Inflammatory macrophage (primary cell): ENCODE measurements around the gene MBTPS1.
A peak's percentile ranks its signal among the peaks of the same experiment; 100 is the strongest.
"Not testable (repeated sequence)": the region's sequence is repeated elsewhere in the genome, so short reads cannot be mapped to it uniquely, and the experiment has no call there.

Experiments used
- DNase-seq, 2 donors: peaks; one replicate each; pipeline ENCODE4 v3.0.0-alpha.2; 2020 to 2022

MBTPS1 gene

DNA sequence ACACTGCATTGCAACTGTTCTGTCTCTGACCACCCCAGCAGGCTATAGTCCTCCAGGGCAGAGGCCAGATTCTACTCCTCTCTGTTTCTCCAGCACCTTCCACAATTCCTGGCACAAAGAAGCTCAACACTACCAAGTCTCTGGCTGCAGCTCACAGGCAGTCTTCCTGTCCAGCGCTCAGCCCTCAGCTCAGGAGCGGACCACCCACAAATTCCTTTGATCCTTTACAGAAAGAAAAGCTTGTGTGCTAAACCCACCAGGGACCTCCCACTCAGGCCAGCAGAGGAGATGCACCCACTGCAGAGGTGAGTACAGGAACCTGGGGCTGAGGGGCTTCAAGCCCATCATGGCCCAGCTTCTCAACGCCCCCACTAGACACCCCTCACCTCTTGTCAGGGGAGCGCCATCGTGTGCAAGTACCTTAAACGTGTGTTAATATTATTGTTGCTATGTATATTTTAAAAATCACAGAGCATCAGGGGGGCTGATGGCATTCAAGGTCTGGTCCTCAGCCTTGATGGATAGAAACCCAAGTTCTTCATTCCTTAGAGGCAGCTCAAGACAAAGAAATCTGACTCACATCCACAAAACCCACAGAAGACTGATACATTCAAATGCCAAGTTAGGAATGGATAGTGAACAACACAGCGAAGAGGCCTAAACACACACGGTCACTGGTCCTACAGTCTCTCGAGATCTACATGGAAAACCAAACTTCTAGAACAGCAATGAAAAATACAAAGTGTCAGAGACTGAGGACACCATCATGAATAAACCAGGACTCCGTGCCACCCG lies 19.8 kb upstream of the MBTPS1 start:
- DNase-seq = no peak

DNA sequence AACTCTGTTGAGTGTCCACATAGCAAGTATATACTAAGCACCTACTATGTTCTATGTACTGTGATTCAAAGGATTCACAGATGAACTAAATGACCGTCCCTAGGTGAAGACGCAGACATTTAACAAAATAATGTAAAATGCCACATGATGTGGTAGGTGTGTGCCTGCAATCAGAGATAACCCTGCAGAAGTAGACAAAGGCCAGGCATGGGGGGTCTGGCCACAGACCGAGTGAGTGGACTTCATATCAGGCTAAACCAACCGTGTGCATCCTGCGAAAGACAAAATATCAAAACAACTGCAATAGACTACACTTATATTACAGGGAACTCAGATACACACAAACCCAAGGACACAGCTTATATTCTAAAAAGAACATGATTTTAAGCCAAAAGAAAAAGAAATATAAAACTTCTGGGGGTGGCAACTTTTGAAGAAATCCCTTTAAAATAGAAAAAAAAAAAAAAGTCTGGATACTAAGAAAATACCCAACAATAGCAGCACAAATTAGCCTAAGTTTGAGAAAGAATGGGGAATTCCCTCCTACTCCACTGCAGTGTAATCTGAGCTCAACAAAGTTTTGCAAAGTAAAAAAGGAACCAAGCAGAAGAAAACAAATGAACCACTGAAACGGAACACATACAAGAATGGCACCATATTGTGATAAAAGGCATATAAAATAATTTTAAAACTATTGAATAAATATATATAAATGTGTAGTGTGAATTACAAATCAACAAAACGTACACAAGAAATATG lies 16.0 kb upstream of the MBTPS1 start:
- DNase-seq = peak in 1 of 2 donors; percentile 14

DNA sequence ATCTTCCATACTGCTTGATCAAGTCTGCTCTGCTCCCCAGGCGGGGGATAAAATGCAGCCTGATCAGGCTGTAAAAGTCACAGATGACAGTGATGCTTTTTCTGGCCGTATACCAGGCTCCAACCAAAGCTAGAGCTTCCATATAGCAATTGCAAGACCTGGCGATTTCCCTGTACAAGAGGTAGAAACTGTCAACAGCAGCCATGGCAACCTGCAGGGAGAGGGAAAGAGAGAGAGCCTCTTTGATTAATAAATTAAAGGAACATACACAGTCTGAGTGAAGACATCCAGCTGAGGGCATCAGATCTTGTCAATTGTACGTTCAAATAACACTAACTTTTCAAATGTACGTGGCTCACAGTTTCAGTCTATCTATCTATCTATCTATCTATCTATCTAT lies 14.4 kb upstream of the MBTPS1 start:
- no peak for DNase-seq

DNA sequence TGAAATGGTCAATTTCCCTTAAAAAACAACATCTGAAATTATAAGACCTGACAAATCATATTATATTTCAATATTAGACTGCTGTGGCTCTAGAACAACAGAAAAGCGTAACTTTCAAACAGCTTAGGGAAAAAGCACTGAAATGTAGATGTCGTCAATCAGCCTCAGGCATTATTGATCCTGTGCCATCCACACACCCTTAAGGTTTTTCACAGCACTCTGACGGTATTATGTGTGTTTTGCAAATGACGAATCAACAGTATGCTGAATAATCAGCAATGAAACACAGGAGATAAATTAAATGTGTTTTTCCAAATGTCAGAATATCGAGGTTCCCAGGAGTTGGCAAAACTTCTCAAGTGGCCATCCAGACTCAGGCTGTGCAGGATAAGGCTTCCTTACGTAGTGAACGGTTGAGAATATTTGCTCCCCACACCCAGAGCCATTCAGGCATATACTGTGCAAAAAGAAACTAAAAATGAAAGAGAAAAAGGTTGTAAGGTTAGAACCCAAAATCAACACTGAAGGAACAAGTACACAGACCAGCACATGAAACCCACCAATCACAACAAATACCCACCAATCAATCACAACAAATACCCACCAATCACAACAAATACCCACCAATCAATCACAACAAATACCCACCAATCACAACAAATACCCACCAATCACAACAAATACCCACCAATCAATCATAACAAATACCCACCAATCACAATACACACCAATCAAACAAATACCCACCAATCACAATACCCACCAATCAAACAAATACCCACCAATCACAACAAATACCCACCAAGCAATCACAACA lies 7.7 kb upstream of the MBTPS1 start:
- no peak for DNase-seq

DNA sequence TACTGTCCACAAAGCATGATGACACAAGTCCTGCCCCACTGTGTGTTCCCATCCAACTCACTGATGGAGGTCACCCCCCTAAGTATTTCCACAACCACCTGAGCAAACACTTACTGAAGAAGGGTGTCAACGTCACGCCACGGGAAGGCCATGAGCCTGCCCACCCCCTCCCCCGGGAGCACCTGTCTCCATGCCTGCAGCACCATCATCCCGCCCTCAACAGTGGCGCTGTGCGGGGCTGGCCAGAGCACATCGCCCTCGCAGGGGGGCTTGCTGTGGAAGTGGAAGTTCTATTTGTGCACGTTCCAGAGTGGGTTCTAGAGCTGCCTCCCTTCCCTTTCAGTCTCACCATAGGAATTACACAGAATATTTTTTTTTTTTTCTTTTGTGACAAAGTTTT lies 4.3 kb upstream of the MBTPS1 start:
- DNase-seq = no peak

DNA sequence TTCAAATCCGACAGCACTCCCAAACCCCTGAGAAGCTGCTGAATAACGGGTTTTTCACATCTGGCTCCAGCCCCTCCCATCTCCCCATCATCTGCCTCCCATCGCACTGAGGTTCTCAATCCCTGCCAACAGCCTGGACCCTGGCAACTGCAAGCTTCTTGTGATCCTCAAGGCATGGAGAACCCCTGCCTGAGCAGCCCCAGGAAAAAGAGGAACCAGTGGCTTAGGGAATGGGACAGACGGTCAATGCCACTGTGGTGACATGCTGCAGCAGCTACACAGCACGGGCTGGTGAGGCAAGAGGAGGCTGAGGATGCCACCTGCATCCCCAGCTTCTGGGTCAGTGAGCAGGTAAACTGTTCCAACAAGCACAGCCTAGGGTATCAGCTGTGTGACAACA lies 3.3 kb upstream of the MBTPS1 start:
- no peak for DNase-seq

DNA sequence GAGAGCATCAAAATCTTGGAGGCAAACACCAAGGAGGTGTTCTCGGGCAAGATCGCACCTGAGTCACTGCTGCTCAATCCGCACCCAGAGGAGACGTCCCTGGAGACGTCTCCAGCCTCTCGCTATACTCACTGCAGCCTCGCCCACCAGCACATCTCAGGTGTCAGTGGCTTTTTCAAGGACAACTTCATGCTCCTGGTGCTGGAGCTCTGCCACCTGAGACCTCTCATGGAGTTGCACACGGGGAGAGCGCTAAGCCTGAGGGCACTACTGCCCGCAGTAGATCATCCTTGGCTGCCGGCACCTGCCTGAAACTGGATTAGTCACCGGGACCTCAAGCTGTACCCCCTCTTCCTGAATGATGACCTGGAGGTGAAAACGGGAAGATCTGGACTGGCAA lies 2.6 kb upstream of the MBTPS1 start:
- no peak for DNase-seq

DNA sequence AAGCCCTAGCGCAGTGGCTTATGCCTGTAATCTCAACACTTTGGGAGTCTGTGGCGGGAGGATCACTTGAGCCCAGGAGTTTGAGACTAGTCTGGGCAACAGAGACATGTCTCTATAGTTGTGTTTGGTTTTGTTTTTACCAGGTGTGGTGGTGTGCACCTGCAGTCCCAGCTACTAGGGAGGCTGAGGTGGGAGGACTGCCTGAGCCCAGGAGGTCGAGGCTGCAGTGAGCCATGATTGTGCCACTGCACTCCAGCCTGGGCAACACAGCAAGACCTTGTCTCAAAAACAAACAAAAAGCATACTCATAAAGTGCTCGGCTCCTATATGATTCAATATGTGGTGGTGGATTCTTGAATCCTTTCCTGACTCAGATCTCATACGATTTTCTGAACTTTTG lies 1.6 kb upstream of the MBTPS1 start:
- not testable (repeated sequence) for DNase-seq

DNA sequence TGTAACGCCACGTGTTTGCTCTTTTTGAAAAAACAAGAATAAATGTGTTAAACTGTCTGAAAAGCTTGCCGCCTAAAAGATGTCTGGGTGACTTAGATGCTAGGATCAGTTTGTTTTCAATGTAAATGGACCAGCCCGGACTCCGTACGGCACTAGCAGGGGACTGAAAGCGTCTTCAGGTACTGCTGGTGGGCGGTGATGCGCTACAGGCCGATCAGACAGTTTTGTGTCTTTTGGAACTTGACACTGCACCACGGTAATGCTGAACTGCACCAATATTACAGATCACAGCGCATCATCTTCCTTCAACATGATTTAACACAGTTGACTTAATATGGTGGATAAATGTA lies 727 bp upstream of the MBTPS1 start:
- DNase-seq = no peak

DNA sequence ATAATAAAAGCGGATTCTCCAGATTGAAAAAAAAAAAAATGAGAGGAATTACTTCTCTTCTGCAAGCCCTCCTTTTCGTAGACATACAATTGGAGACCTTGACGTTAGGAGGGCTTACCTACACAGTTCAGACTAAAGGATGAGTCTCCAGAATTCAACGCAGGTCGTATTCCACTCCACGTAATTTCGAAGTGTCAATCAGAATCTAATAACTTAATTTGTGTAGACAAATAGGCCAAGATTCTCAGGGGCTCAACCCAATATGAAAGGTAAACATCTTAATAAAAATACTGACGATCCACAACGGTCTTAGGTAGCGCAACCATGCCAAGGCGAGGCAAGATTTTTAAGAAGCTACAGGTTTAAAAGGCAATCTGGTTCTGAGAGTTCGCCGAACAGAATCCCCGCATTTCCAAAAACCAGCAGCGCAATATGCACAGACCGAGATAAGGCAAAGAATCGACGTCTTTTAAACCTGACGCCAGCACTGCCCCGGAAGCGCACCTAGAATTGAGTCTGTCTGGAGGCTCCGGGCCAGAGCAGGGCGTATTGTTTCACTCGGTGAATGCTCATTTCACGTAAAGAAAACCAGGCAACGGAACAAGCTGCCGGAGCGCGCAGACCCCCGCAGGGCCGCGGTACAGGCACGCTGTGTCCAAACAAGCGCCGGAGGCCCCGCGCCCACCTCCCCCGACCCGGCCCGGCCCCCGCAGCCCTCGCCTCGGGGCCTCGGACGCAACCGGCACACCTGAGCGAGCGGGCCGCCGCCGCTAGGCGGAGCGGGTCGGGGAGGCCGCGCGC lies 623 bp downstream of the MBTPS1 start:
- peak; percentile 10 to 37 for DNase-seq

DNA sequence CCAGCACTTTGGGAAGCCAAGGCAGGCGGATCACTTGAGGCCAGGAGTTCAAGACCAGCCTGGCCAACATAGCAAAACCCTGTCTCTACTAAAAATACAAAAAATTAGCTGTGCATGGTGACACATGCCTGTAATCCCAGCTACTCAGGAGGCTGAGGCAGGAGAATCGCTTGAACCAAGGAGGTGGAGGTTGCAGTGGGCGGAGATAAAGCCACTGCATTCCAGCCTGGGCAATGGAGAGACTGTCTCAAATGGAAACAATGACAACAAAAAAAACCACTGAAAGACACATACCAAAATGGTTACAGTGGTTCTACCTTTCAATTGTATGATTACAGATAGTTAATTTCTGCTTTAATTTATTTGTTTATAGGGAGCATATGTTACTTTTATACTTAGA lies 4.8 kb downstream of the MBTPS1 start:
- DNase-seq = not testable (repeated sequence)

DNA sequence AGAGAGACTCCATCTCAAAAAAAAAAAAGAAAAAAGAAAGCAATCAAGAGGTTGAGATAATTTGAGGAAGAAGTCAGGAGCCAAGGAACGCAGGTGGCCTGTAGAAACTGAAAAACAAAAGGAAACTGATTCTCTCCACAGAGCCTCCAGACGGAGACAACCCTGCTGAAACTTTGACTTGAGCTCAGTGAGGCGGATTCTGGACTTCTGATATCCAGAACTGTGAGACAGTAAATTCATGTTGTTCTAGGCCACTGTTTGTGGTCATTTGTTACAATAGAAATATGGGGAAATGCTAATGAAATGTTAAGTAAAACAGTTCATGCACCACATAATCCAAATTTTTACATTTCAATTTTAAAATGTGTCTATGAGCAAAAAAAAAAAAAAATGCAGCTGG lies 5.2 kb downstream of the MBTPS1 start:
- no peak for DNase-seq

DNA sequence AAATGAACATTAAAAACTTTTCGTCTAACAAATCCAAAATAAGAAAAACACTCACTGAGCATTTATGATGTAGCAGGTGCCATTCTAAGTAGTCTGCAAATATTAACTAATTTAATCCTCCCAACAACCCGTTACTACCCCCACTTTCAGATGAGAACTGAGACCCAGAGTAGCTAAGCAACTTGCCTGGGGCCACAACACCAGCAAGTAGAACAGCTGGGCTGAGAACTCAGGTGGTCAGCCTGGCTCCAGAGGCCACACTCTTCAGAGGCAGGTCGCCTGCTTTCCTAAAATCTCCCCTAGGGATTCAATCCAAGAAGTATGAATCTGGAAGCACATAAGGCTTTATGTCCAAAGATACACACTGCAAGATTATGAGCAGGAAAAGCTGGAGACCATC lies 6.2 kb downstream of the MBTPS1 start:
- no peak for DNase-seq

DNA sequence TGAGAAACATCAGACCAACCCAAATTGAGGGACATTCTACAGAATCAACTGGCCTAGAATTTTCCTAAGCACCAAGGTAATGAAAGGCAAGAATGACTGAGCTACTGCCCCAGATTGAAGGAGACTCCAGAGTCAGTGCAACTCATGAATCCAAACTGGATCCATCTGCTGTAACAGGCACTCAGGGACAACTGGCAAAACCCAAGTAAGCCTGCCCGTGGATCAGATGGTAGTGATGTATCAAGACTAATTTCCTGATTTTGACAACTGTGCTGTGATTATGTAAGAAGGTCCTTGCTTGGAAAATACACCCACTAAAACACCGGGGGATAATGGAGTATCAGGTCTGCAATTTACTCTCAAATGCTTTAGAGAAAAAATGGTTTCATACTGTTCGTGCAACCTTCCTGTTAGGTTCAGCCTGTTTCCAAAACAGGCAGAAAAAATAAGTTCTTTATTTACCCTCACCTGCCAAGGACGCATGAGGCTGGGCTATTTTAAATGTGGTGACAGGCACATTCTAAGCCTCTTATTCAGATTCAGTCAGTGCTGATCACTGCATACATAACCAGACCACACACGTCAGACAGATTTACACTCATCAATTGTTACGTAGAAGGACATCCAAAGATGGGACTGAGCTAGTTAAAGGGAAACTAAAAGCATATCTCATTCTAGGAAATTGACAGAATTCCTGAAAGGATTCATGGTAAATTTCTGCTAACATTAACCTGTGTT lies 7.0 kb downstream of the MBTPS1 start:
- DNase-seq = peak; percentile 20 to 42

DNA sequence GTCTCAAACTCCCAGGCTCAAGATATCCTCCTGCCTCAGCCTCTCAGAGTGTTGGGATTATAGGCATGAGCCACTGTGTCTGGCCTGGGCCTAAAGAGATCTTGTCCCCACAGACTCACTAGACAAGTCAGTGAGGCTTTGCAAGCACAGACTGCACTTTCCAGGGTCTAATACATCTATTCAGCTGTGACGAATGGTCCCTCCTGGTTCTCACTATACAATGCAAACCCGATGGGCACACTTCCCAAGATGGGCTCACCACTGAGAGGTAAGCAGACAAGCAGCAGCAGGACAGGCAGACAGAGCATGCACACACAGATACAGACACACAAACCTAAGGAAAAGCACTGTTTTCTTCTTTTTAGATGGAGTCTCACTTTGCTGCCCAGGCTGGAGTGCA lies 8.8 kb downstream of the MBTPS1 start:
- DNase-seq = no peak

DNA sequence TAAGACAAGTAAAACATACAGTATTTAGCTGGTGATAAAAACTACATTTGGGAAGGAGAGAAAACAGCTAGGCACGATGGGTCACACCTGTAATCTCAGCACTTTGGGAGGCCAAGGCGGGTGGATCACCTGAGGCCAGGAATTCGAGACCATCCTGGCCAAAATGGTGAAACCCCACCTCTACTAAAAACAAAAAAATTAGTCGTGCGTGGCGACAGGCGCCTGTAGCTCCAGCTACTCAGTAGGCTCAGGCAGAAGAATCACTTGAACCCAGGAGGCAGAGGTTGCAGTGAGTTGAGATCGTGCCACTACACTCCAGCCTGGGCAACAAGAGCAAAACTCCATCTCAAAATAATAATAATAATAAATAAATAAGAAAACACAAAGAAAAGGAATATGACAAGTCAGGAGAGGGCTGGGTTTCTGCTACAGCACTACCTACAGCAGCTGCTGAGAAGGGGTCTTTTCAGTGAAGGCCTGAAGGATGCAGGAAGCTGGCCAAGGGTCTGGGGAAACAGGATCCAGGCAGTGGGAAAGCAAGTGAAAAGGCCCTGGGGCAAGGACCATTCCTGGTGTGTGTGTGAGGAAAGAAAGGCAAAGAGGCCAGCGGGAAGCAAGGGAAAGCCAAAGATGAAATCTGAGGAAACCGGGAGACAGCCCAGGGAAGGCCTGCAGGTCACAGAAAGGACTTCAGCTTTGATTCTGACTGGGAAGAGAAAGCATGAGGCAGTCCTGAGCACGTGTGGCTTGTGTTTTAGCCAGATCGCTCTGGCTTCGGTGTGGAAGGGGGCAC lies 10.6 kb downstream of the MBTPS1 start:
- DNase-seq = no peak

DNA sequence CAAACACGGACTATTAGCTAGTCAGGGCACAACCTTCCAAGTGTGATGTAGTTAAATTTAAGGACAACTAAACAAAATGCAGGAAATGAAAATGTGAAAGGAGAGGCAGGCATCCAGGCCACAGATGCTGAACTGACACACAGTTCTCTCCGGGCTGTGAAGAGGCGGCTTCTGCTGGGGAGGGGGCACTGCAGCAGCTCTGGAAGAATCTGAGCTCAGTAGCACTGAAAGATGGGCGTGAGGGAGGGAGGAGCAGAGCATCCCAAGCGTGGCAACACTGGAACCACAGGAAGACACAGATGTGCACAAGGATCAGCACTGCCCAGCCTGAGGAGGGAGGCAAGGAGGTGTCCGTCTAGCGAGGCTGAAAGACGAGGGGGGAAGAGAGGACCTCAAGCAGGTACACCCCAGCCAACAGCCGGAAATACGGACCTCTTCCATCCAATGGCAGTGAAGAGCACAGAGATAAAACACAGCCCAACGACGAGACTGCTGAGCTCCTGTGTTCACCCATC lies 11.4 kb downstream of the MBTPS1 start:
- no peak for DNase-seq

DNA sequence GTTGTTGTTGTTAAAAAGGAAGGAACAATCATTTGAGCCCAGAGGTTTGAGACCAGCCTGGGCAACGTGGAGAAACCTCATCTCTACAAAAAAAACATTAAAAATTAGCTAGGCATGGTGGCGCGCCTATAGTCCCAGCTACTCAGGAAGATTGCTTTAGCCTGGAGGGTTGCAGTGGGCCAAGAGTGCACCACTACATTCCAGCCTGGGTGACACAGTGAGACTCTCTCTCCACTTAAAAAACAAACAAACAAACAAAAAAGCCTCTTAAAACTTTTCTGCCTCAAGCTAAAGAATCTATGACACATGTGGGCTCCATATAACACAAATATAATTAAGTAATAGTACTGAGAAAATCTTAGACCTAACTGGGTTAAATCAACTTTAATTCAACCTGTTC lies 12.5 kb downstream of the MBTPS1 start:
- DNase-seq = no peak

DNA sequence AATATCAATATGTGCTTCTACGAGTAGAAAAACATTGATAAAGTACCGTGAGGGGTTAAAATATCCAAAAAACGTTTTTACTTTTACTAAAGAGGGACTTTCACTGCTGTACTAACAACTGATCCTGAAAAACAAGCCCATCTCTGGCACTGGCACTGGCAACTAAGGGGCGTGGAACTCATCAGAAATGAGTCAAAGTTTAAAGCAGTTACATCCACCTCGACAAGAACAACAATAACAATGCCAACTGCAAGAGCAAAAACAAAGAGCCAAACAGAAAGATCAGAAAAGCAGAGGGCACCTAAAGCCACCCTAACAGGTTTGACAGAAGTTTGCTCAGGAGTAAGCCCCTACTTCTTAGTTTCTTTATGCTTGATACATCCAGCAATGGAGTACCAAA lies 13.1 kb downstream of the MBTPS1 start:
- DNase-seq = no peak

DNA sequence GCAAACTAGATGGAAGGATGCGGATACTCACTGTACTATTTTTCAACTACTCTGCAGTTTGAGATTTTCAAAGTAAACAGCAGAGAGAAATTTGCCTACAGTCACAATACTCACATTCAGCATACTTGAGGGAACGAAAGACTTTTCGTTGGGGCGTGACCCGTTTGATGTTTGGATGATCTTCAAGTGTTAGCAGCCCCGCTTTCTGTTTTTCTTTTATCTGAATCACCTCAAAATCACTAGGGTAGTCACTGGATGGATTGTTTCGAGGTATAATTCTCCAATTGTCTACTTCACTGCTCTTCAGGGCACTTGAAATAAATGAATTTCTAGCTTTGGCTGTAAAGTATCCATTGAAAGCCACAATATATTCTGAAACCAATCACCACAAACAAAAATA lies 17.8 kb downstream of the MBTPS1 start:
- no peak for DNase-seq
